ENCODE results near the gene ARL6IP1.
"Not testable (repeated sequence)": the region's sequence is repeated elsewhere in the genome, so short reads cannot be mapped to it uniquely, and the experiment has no call there.

DNA sequence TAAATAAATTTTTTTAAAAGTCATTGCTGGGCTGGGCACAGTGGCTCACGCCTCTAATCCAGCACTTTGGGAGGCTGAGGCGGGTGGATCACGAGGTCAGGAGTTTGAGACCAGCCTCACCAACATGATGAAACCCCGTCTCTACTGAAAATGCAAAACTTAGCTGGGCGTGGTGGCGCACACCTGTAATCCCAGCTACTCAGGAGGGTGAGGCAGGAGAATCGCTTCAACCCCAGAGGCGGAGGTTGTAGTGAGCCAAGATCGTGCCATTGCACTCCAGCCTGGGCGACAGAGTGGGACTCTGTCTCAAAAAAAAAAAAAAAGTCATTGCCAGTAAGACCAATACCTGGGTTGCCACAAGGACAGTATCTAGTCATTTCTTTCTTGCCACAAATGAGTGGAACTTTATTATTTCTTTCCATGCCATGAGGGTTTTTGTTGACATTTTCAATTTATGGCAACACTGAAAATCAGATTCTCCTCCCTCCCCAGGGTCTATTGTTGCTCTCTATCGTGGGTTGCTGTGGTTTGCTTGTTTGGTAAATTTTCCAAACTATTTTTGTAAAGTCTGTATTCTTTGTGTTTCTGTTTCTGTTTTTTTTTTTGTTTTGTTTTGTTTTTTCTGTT lies 30.9 kb downstream of the ARL6IP1 start:
- TF ChIP-seq, protein P1, sequence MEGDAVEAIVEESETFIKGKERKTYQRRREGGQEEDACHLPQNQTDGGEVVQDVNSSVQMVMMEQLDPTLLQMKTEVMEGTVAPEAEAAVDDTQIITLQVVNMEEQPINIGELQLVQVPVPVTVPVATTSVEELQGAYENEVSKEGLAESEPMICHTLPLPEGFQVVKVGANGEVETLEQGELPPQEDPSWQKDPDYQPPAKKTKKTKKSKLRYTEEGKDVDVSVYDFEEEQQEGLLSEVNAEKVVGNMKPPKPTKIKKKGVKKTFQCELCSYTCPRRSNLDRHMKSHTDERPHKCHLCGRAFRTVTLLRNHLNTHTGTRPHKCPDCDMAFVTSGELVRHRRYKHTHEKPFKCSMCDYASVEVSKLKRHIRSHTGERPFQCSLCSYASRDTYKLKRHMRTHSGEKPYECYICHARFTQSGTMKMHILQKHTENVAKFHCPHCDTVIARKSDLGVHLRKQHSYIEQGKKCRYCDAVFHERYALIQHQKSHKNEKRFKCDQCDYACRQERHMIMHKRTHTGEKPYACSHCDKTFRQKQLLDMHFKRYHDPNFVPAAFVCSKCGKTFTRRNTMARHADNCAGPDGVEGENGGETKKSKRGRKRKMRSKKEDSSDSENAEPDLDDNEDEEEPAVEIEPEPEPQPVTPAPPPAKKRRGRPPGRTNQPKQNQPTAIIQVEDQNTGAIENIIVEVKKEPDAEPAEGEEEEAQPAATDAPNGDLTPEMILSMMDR (IDR thresholded peaks at IDR 0.05), result not testable (repeated sequence)
- not testable (repeated sequence) for TF ChIP-seq POLR2A, EP300, POLR2AphosphoS5 (IDR thresholded peaks at IDR 0.05)
